GM12875 (cell line): ENCODE data around the gene CETN3.
A peak's percentile ranks its signal among the peaks of the same experiment; 100 is the strongest.

Experiments
- H3K4me3 ChIP-seq: one replicate; pipeline ENCODE4 v1.5.1; 2011; ENCODE audit warnings: low read depth, low read length, control low read depth
- CTCF ChIP-seq: IDR thresholded peaks from 2 replicates; pipeline ENCODE4 v1.5.1; 2011; ENCODE audit warnings: low read depth, mild to moderate bottlenecking, control low read depth, inconsistent platforms, low read length, moderate library complexity, borderline replicate concordance; ENCODE audit not compliant: insufficient read depth

Gene CETN3

GRCh38 chr5:90421136-90421535 lies 11.6 kb upstream of the CETN3 start:
- no peak overlapping the region for H3K4me3 ChIP-seq
- TF ChIP-seq CTCF, result 0 out of 2 replicates have a peak, but pooled peaks have one; percentile 5

- TF ChIP-seq CTCF, result no peak
- H3K4me3 ChIP-seq, result no peak overlapping the region
Observed at GRCh38 chr5:90418214-90418613, 8.7 kb upstream of the CETN3 start.

GRCh38 chr5:90410178-90410762 lies 714 bp upstream of the CETN3 start:
- H3K4me3 ChIP-seq, result peak overlapping the region; percentile 75
- TF ChIP-seq CTCF, result no peak

GRCh38 chr5:90408571-90409317 lies 812 bp downstream of the CETN3 start:
- H3K4me3 ChIP-seq, result peak overlapping the region; percentile 94
- TF ChIP-seq CTCF, result no peak

- no peak overlapping the region for H3K4me3 ChIP-seq
- no peak for TF ChIP-seq CTCF
Observed at GRCh38 chr5:90406466-90406865, 3.1 kb downstream of the CETN3 start.

- TF ChIP-seq CTCF, result no peak
- no peak overlapping the region for H3K4me3 ChIP-seq
Observed at GRCh38 chr5:90402521-90403255, 6.9 kb downstream of the CETN3 start.
